HepG2 (cell line): ENCODE measurements around the gene CPT1A.

Source experiments
- CTCF ChIP-seq: sonication (generic); formaldehyde crosslinking; IDR thresholded peaks from 2 replicates; pipeline ENCODE4 v1.5.0; 2020; ENCODE audit warnings: mild to moderate bottlenecking, missing genetic modification reagents, moderate library complexity
- MAFG ChIP-seq: sonication (generic); formaldehyde crosslinking; IDR thresholded peaks from 2 replicates; pipeline ENCODE4 v1.5.1; 2020; ENCODE audit warnings: mild to moderate bottlenecking, missing genetic modification reagents
- PTBP1 ChIP-seq: fragments of 200-400 bp; formaldehyde crosslinking; IDR thresholded peaks from 2 replicates; pipeline ENCODE4 v1.6.1; 2018; ENCODE audit warnings: low read length, low read depth; ENCODE audit not compliant: poor library complexity, severe bottlenecking

- TF ChIP-seq CTCF = no peak
- TF ChIP-seq PTBP1 = no peak
- TF ChIP-seq MAFG (CRISPR knock-in tag) = no peak
Measured at GRCh38 chr11:68714060-68714856, 127.5 kb downstream of the CPT1A start.
